ENCODE results near the gene ANKRD29. TPM values are rescaled to one million over a fixed set of nuclear protein-coding genes. Genes with fewer than 3 reads are reported as not detected.

The ANKRD29 gene
- total RNA-seq, 1 experiment from 2014 or later = 4.3 TPM

- peak overlapping the region; percentile 74 for H3K27ac ChIP-seq
- H3K9me3 ChIP-seq (ENCODE audit: insufficient read depth, low read depth) = no peaks in the 10 kb centered on the region
- H3K4me1 ChIP-seq (replicated peaks; ENCODE audit: insufficient read depth) = peaks cover 19% of the 10 kb centered on the region
- H3K9me2 ChIP-seq (ENCODE audit: insufficient read depth) = no peaks in the 10 kb centered on the region
- H3K4me3 ChIP-seq = no peak overlapping the region
- intact Hi-C loops (cut with micrococcal nuclease; ENCODE audit: unreplicated experiment) = no loop called here
- H3K36me3 ChIP-seq (ENCODE audit: low read depth) = peaks cover 7% of the 10 kb centered on the region; the same call in 1 of the 2 replicates
- TF ChIP-seq EZH2 (IDR thresholded peaks at IDR 0.05; ENCODE audit: low read depth) = no peak
- no peak for TF ChIP-seq CTCF (conservative IDR thresholded peaks at IDR 0.05)
- DNase-seq = no peak
- POLR2A ChIA-PET (ENCODE audit: unreplicated experiment) = no interaction called here
- CTCF ChIA-PET = no interaction called here
- no peak overlapping the region for H2AFZ ChIP-seq
- no TSS peak for BruUV-seq (replicated peaks)
- peak overlapping the region; percentile 63; the same call in 1 of the 2 replicates for H3K4me2 ChIP-seq
- H3F3A ChIP-seq (ENCODE audit: insufficient read depth, low read depth) = peaks cover 9% of the 10 kb centered on the region; the same call in 1 of the 2 replicates
- H4K20me1 ChIP-seq (ENCODE audit: insufficient read depth) = no peaks in the 10 kb centered on the region
- peaks cover 15% of the 10 kb centered on the region for H3K79me2 ChIP-seq (ENCODE audit: low read depth)
- H3K27me3 ChIP-seq (ENCODE audit: insufficient read depth, low read depth) = no peaks in the 10 kb centered on the region
Observed at GRCh38 chr18:23574611-23575308, 88.0 kb downstream of the ANKRD29 start.

GRCh38 chr18:23573626-23574431 lies 88.9 kb downstream of the ANKRD29 start:
- POLR2A ChIA-PET (ENCODE audit: unreplicated experiment) = no interaction called here
- no peak overlapping the region for H3K4me3 ChIP-seq

More at GRCh38 chr18:23573626-23574431, 88.9 kb downstream of the ANKRD29 start:
- peak overlapping the region; percentile 63 for H3K4me2 ChIP-seq
- peaks cover 9% of the 10 kb centered on the region; the same call in 1 of the 2 replicates for H3K79me2 ChIP-seq (ENCODE audit: low read depth)
- no peaks in the 10 kb centered on the region for H3K9me3 ChIP-seq (ENCODE audit: insufficient read depth, low read depth)
- no peaks in the 10 kb centered on the region for H4K20me1 ChIP-seq (ENCODE audit: insufficient read depth)
- no peak for TF ChIP-seq EZH2 (IDR thresholded peaks at IDR 0.05; ENCODE audit: low read depth)
- no peak for TF ChIP-seq CTCF (conservative IDR thresholded peaks at IDR 0.05)
- no TSS peak for BruUV-seq (replicated peaks)
- intact Hi-C loops (cut with micrococcal nuclease; ENCODE audit: unreplicated experiment) = no loop called here
- peak overlapping the region; percentile 74 for H3K27ac ChIP-seq
- CTCF ChIA-PET = interaction anchor here (0.6 kb wide), 1 partner anchor 15 kb away, joined by 6 read pairs; no protein-coding TSS in a partner anchor
- H2AFZ ChIP-seq = no peak overlapping the region
- H3K36me3 ChIP-seq (ENCODE audit: low read depth) = peaks cover 7% of the 10 kb centered on the region; the same call in 1 of the 2 replicates
- peak; percentile 36 to 76 for DNase-seq
- peaks cover 23% of the 10 kb centered on the region for H3K4me1 ChIP-seq (replicated peaks; ENCODE audit: insufficient read depth)
- H3K27me3 ChIP-seq (ENCODE audit: insufficient read depth, low read depth) = no peaks in the 10 kb centered on the region
- peaks cover 9% of the 10 kb centered on the region; the same call in 1 of the 2 replicates for H3F3A ChIP-seq (ENCODE audit: insufficient read depth, low read depth)
- H3K9me2 ChIP-seq (ENCODE audit: insufficient read depth) = no peaks in the 10 kb centered on the region
